ENCODE measurements around the gene MTMR3. TPM values are rescaled to one million over a fixed set of nuclear protein-coding genes. Genes with fewer than 3 reads are reported as not detected.

Gene MTMR3
- total and polyA plus RNA-seq, 2 donors (not counting 1 experiment from before 2014, with no cell fraction given): 31.7 to 67.8 TPM

- no peak for TF ChIP-seq EZH2 (IDR thresholded peaks at IDR 0.05; ENCODE audit: borderline replicate concordance, insufficient read depth, low read depth, low read length, poor library complexity, severe bottlenecking)
- TF ChIP-seq, protein P1, sequence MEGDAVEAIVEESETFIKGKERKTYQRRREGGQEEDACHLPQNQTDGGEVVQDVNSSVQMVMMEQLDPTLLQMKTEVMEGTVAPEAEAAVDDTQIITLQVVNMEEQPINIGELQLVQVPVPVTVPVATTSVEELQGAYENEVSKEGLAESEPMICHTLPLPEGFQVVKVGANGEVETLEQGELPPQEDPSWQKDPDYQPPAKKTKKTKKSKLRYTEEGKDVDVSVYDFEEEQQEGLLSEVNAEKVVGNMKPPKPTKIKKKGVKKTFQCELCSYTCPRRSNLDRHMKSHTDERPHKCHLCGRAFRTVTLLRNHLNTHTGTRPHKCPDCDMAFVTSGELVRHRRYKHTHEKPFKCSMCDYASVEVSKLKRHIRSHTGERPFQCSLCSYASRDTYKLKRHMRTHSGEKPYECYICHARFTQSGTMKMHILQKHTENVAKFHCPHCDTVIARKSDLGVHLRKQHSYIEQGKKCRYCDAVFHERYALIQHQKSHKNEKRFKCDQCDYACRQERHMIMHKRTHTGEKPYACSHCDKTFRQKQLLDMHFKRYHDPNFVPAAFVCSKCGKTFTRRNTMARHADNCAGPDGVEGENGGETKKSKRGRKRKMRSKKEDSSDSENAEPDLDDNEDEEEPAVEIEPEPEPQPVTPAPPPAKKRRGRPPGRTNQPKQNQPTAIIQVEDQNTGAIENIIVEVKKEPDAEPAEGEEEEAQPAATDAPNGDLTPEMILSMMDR (IDR thresholded peaks at IDR 0.05): no peak
- H3K4me3 Mint-ChIP-seq: no peak overlapping the region
- Histone ChIP-seq H3K4me2 (replicated peaks; ENCODE audit: low read depth, low read length, poor library complexity, severe bottlenecking) (no peak overlapping the region), H3K27me3 (replicated peaks in 1 of 4; ENCODE audit: control extremely low read depth in 1 of 4, control insufficient read depth in 3 of 4, insufficient read depth in 4 of 4, low read length in 3 of 4) (no peaks in the 10 kb centered on the region), H4K20me1 (ENCODE audit: control insufficient read depth, insufficient read depth, low read length, poor library complexity, severe bottlenecking) (peaks cover 83% of the 10 kb centered on the region), H3K4me1 (ENCODE audit: control insufficient read depth in 2 of 2, insufficient read depth in 2 of 2, low read length in 2 of 2) (peaks cover 0 to 3% of the 10 kb centered on the region in 2 donors), H3K79me2 (ENCODE audit: control insufficient read depth, insufficient read depth, low read length) (peaks cover 100% of the 10 kb centered on the region), H3K9me3 (ENCODE audit: control extremely low read depth in 1 of 3, control insufficient read depth in 2 of 3, insufficient read depth in 1 of 3, low read length in 2 of 3) (peaks cover 0 to 10% (median 4%) of the 10 kb centered on the region in 3 donors), H2AFZ (ENCODE audit: insufficient read depth, low read depth, low read length, poor library complexity, severe bottlenecking) (no peak overlapping the region), H3K9ac (ENCODE audit: low read length) (no peak overlapping the region), H3K36me3 (replicated peaks in 1 of 2; ENCODE audit: control extremely low read depth in 1 of 2, control insufficient read depth in 1 of 2, extremely low read depth in 1 of 2, insufficient read depth in 2 of 2, low read length in 1 of 2) (peaks cover 2 to 3% of the 10 kb centered on the region in 2 experiments), H3K4me3 (ENCODE audit: control extremely low read depth in 1 of 5, extremely low read depth in 1 of 5, insufficient read depth in 1 of 5, low read depth in 2 of 5, low read length in 4 of 5) (no peak overlapping the region), H3K27ac (ENCODE audit: low read length in 2 of 2) (no peak overlapping the region)
- no CpG with 5 or more reads among the region's 4 CpGs for WGBS (ENCODE audit: insufficient coverage)
- no peaks in the 10 kb centered on the region for H3K27me3 Mint-ChIP-seq
- ChIA-PET POLR2A (no interaction called here), CTCF (interaction anchor here (0.6 to 0.7 kb wide), 2 partner anchors 22 to 1145 kb away, joined by 3 read pairs; no protein-coding TSS in a partner anchor)
- H3K27ac Mint-ChIP-seq: no peak overlapping the region
- DNase-seq (no peak), ATAC-seq (ENCODE audit: low read depth) (no peak)
- intact Hi-C loops (cut with micrococcal nuclease): no loop called here
- H3K9me3 Mint-ChIP-seq (ENCODE audit: insufficient read depth): peaks cover 2% of the 10 kb centered on the region
- peaks cover 35% of the 10 kb centered on the region for H3K4me1 Mint-ChIP-seq
These were observed 43.1 kb downstream of the MTMR3 start for GRCh38 chr22:29926057-29926456.

DNA sequence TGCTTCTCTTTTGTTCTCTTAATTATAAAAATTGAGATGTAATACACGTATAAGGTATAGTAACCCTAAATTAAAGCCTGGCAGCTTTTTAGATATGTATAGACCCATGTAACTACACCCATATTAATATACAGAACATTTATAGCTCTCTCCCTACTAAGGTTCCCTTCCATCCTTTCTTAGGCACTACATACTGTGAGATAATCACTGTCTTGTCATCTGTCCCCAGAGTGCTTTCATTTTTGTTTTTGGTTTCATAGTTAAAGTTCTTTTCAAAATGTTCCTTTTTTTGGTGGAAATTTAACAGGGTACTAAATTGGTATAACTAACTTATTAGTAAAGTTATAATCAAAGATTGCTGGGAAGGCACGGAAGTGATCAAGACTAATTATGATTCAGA is 49.2 kb downstream of the MTMR3 start:
- H3K4me2 ChIP-seq (replicated peaks; ENCODE audit: low read depth, low read length, poor library complexity, severe bottlenecking): peak overlapping the region; percentile 31

More for the DNA sequence above, 49.2 kb downstream of the MTMR3 start:
- Histone ChIP-seq H3K9ac (ENCODE audit: low read length) (no peak overlapping the region), H3K4me3 (ENCODE audit: control extremely low read depth in 1 of 5, extremely low read depth in 1 of 5, insufficient read depth in 1 of 5, low read depth in 2 of 5, low read length in 4 of 5) (no peak overlapping the region), H3K79me2 (ENCODE audit: control insufficient read depth, insufficient read depth, low read length) (peaks cover 98% of the 10 kb centered on the region), H3K9me3 (ENCODE audit: control extremely low read depth in 1 of 3, control insufficient read depth in 2 of 3, insufficient read depth in 1 of 3, low read length in 2 of 3) (no peaks in the 10 kb centered on the region), H4K20me1 (ENCODE audit: control insufficient read depth, insufficient read depth, low read length, poor library complexity, severe bottlenecking) (peaks cover 74% of the 10 kb centered on the region), H2AFZ (ENCODE audit: insufficient read depth, low read depth, low read length, poor library complexity, severe bottlenecking) (no peak overlapping the region), H3K4me1 (ENCODE audit: control insufficient read depth in 2 of 2, insufficient read depth in 2 of 2, low read length in 2 of 2) (peaks cover 0 to 18% of the 10 kb centered on the region in 2 donors), H3K27me3 (replicated peaks in 1 of 4; ENCODE audit: control extremely low read depth in 1 of 4, control insufficient read depth in 3 of 4, insufficient read depth in 4 of 4, low read length in 3 of 4) (no peaks in the 10 kb centered on the region), H3K27ac (ENCODE audit: low read length in 2 of 2) (peak overlapping the region in 1 of 2 donors; percentile 1), H3K36me3 (replicated peaks in 1 of 2; ENCODE audit: control extremely low read depth in 1 of 2, control insufficient read depth in 1 of 2, extremely low read depth in 1 of 2, insufficient read depth in 2 of 2, low read length in 1 of 2) (no peaks in the 10 kb centered on the region)
- H3K4me1 Mint-ChIP-seq: peaks cover 35% of the 10 kb centered on the region
- no CpG with 5 or more reads among the region's 2 CpGs for WGBS (ENCODE audit: insufficient coverage)
- TF ChIP-seq, protein P1 (IDR thresholded peaks at IDR 0.05): no peak
- TF ChIP-seq EZH2 (IDR thresholded peaks at IDR 0.05; ENCODE audit: borderline replicate concordance, insufficient read depth, low read depth, low read length, poor library complexity, severe bottlenecking): no peak
- ChIA-PET CTCF (no interaction called here), POLR2A (no interaction called here)
- H3K4me3 Mint-ChIP-seq: no peak overlapping the region
- H3K27me3 Mint-ChIP-seq: no peaks in the 10 kb centered on the region
- H3K27ac Mint-ChIP-seq: no peak overlapping the region
- no peak for ATAC-seq (ENCODE audit: low read depth)
- intact Hi-C loops (cut with micrococcal nuclease): no loop called here
- no peaks in the 10 kb centered on the region for H3K9me3 Mint-ChIP-seq (ENCODE audit: insufficient read depth)
- no peak for DNase-seq
